ENCODE results near the gene RAET1E.
"Not testable (repeated sequence)": the region's sequence is repeated elsewhere in the genome, so short reads cannot be mapped to it uniquely, and the experiment has no call there.

RAET1E gene

GRCh38 chr6:149887343-149887742, 10.6 kb downstream of the RAET1E start:
- no peak for DNase-seq

DNA sequence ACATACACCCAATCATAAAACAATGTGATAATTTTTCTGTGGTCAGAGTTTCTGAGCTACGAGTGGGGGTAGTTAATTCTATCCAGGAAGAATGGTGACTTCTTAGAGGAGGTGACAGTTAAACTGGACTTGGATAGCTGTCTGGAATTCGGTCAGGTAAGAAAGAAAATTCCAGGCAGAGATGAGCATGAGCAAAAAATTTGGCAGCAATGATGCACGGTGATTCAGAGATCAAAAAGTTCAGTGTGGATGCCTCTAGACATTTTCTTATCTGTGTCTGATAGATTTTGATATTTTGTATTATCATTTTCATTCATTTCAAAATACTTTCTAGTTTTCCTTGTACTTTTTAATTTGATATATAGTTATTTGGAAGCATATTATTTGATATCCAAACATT, 12.0 kb downstream of the RAET1E start:
- DNase-seq: no peak

DNA sequence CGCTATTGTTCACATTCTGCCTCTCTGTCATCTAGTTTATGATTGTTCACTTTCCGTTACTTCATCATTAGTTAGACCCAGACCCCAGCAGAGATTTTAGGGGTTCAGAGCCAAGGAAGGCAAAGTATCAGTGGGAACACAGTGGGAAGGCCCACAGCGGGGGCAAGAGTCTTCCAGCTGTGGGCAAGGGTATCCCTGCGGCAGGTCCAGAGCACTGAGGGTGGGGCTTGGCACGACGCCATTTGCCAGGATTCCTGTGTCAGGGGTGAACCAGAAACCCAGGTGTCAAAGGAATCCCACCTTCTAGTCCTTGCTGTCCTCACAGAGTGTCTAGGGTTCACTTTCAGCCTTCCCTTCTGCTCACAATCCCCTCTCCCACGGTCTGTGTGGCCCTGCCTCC, 13.3 kb downstream of the RAET1E start:
- no peak for DNase-seq

GRCh38 chr6:149884215-149884614, 13.7 kb downstream of the RAET1E start:
- peak; percentile 35 for DNase-seq

GRCh38 chr6:149881860-149882259, 16.1 kb downstream of the RAET1E start:
- DNase-seq: no peak

- DNase-seq: no peak
These were observed 16.7 kb downstream of the RAET1E start for GRCh38 chr6:149881066-149881766.

DNA sequence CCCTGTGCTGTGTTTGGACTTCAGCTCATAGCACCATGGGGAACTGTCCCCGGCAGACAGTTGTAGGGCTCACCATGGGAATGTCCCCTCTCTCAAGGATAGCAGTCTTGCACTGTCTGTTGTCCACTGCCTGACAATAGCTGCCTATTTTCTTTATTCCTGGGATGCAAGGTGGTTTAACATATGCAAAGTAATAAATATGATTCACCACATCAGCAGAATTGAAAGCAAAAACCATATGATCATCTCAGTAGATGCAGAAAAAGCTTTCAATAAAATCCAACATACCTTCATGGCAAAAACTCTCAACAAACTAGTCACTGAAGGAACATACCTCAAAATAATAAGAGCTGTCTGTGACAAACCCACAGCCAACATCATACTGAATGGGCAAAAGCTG, 20.3 kb downstream of the RAET1E start:
- no peak for DNase-seq

DNA sequence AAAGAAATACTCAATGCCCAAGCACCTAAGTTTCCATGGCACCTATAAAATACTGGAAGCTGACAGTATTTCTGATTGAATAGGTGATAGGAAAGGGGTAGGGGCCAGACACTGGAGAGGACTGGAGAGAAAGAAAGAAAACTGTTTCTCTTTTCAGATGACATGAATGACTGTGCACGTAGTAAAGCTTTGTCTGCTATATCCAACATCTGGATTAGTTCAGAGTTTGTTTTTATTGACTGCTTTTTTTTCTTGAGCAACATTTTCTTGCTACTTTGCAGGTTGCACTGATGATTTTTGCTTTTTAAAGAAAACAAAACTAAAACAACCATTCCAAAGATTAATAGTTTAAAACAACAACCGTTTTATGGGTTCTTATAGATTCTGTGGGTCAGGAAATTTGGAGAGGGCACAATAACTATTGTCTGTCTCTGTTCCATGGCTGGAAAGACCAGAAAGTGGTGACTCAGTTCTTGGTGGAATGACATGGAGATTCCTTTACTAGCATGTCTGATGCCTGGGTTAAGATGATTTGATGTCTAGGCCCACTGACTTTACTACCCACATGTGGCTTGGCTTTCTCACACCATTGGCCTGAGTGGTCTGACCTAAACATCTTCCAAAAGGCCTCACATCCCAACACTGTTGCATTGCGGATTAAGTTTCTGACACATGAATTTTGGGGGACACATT, 21.5 kb downstream of the RAET1E start:
- DNase-seq: no peak

GRCh38 chr6:149872233-149872632, 25.7 kb downstream of the RAET1E start:
- no peak for DNase-seq

DNA sequence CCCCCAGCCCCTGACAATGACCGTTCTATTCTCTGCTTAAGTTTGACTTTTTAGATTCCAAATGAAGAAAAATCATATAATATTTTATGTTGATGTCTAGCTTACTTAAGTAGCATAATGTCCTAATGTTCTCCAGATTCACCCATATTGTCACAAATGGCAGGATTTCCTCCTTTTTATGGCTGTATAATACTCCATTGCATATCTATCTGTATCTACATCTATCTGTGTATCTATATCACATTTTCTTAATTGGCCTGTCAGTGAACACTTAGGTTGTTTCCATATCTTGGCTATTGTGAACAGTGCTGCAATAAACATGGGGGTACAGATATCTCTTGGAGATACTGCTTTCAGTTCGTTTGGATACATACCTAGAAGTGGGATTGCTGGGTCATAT, 26.7 kb downstream of the RAET1E start:
- DNase-seq: no peak

GRCh38 chr6:149869275-149869892, 28.5 kb downstream of the RAET1E start:
- no peak for DNase-seq

GRCh38 chr6:149867876-149868640, 29.9 kb downstream of the RAET1E start:
- no peak for DNase-seq

- no peak for DNase-seq
These were observed 33.1 kb downstream of the RAET1E start for GRCh38 chr6:149864578-149865535.

DNA sequence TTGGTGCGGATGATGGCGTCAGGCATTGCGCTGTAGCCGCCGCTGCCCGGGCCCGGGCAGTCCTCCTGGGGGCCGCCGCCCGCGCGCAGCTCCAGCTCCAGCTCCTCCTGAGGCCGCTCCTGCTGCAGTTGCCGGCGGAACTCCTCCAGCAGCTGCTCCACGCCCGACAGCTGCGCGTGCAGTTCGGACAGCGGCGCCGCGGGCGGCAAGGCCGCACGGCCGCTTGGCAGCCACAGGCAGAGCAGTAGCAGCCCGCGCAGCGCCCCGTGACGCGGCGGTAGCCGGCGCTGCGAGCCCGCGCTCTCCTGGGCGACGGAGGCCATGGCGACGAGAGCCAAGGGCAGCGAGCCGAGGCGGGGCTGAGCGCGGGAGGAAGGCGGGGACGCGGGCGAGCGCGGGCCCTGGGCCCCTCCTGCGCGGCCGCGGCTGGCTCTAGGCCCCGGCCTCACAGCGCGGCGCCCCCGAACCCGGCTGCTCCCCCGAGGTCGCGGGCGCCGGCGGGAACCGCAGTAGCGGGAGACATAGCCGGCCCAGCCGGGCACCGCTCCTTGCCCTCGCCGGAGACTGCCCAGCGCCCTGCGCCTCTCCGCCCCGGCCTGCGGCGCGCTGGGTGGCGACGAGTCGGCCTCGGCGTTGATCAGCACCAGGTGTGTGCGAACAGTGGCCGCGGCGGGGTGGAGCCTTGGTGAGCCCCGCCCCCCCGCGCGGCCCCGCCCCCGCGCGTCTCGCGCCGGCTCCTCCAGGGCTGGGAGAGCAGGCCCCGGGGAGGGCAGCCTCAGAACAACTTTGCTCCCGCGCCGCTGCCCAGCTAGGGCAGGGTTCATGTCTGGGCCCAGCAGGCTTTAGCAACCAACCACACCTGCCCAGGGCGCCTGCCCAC, 34.0 kb downstream of the RAET1E start, which contains the start of gene LRP11:
Gene LRP11 (minus strand): TSS at position 662 of the 880 bp plus-strand sequence. CDS start 339 bp downstream, at position 323.
- peak; percentile 71 for DNase-seq

- no peak for DNase-seq
These were observed 34.8 kb downstream of the RAET1E start for GRCh38 chr6:149862922-149863697.

GRCh38 chr6:149862424-149862738, 35.5 kb downstream of the RAET1E start:
- DNase-seq: not testable (repeated sequence)

DNA sequence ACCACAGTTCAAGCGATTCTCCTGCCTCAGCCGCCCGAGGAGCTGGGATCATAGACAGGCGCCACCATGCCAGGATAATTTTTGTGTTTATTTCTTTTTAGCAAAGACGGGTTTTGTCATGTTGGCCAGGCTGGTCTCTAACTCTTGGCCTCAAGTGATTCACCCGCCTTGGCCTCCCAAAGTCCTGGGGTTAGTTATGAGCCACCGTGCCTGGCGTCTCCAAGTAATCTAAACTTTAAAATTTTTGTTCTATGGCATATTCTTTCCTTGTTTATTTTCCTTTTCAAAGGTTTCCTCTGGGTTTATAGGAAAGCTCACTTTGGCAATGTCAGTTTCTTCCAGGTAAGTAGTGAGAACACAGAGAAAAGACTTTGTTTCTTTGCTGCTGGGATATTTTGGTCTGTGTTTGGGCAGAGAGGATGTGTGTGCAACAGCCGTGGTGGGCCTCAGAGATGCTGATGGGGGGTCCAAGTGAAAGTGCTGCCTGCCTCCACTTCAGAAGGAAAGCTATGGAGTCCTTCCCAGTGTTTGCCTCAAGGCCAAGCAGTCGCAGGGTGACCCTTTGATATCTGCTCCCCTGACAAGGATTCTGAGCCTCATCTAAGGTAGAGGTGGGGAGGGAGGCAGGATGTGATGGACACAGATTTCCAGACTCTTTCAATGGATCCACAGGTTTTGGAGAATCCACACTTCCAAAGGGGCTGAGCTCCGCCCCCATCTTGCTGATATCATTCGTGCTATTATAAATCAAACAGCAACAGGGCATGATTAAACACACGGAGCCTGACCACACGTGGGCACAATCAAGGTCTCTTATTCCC, 36.1 kb downstream of the RAET1E start:
- DNase-seq: no peak

GRCh38 chr6:149860834-149861602, 36.9 kb downstream of the RAET1E start:
- DNase-seq: no peak

- DNase-seq: no peak
These were observed 37.4 kb downstream of the RAET1E start for GRCh38 chr6:149860513-149860833.
